NCI-H2029 (cell line): ENCODE data around the gene TMEM132D.

ENCODE experiments used
- DNase-seq: peaks from one replicate; lab custom pipeline; 2025; lab: John Stamatoyannopoulos, UW

The TMEM132D gene

DNA sequence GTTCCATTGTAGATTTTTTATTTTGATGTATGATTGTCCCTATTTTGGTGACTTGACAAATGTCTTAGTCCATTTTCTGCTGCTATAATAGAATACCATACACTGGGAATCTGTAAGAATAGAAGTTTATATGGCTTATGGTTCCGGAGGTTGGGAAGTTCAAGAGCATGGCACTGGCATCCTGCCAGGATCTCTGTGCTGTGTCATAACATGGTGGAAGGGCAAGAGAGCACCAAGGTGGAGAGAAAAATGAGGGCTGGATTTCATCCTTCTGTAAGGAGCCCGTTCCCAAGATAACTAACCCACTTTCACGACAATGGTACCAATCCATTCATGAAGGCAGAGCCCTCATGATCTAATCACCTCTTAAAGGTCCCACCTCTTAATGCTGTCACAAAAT is 176.7 kb downstream of the TMEM132D start:
- no peak for DNase-seq

GRCh38 chr12:129723260-129723659 is 180.6 kb downstream of the TMEM132D start:
- no peak for DNase-seq

DNA sequence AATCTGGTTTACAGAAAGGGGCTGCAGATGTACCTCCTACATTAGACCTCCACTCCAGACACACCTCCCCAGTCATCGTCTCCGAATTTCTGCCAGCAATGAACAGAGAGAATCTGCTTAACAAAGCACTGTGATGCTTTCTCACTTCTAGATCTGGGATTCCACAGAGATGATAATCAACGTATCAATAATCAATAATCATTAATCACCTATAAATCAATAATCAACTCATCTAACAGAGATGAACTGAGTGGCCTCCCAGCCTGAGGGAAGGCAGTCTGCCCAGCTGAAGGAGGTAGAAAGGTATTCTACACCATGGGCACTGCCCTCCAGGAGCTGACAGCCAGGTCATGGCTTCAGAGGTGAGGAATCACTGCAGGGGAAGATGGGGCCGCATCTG is 183.2 kb downstream of the TMEM132D start:
- DNase-seq, result no peak

- DNase-seq, result no peak
Observed at GRCh38 chr12:129719416-129719815, 184.4 kb downstream of the TMEM132D start.

- no peak for DNase-seq
Observed at GRCh38 chr12:129717438-129717837, 186.4 kb downstream of the TMEM132D start.

DNA sequence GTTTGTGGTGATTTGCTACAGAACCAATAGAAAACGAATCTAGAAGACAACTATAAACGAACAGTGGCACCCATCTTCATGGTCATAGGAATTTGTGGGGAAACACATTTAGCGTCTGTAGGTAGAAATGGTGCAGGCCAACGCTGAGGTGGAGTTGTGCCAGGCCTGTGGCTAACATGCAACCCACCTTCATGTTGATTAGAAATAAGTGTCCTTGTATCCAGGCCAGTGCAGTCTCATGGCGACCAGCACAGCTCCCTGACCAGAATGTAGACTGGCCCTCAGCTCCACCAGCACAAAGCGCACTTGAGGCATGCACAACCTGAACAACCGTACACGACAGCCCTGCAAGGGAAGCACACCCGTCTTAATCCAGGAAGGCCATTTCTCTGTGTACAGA is 187.0 kb downstream of the TMEM132D start:
- no peak for DNase-seq

- DNase-seq, result no peak
Observed at GRCh38 chr12:129706716-129707115, 197.1 kb downstream of the TMEM132D start.

- peak; percentile 16 for DNase-seq
Observed at GRCh38 chr12:129704232-129704830, 199.5 kb downstream of the TMEM132D start.

GRCh38 chr12:129701631-129702101 is 202.2 kb downstream of the TMEM132D start:
- DNase-seq, result no peak

- DNase-seq, result no peak
Observed at GRCh38 chr12:129700036-129700435, 203.8 kb downstream of the TMEM132D start.

DNA sequence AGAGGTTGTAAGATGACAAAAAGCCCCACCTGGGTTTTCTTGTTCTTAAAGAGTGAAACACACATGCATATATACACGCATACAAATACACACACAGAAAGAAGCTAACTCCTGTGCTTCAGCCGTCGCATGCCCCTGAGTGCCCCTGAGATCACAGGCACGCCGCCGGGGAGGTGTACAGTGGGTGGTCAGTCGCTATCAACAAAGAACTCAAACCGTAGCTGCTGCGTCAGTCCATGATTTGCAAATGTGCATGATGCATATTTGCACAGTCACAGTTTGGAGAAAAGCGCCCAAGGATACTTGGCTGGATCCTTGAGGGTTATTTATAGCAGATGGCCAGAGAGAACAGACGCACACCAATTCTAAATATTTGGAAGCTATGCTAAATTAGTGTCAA is 206.9 kb downstream of the TMEM132D start:
- no peak for DNase-seq

DNA sequence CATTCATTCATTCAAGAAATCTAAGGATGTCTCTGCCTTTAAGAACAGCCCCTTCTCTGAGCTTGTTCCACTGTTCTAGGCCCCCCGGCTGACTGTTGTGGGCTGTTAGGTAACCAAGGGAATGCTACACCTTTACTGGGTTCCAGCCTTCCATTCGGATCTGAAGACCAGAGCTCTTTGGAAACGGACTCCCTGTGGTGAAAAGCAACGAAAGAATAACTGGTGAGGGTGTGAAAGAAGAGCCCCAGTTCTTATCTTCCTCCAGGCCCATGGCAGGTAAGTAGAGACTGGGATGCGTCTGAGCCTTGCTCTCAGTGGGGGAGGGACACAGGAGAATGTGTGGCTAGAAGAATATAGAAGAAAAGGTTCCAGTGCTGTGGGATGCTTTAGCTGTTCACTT is 207.4 kb downstream of the TMEM132D start:
- DNase-seq, result no peak

GRCh38 chr12:129693731-129694130 is 210.1 kb downstream of the TMEM132D start:
- DNase-seq, result no peak

DNA sequence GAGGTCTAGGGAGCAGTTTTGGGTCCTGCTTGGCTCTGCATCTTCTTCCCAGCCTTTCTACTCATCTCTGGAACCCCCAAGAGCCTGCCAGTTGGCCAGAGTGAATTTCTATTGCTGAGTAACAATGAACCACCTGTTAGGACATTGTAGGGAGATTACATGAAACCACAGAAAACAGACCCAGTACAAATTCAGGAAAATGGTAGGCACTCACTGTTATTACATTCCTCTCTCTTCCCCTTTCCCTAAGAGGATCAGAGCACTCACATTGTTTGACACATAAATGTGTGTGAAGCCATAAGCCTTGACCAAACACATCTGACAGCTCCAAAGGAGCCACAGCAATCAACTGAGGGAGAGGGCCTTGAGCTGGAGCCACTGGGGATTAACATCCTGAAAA is 216.1 kb downstream of the TMEM132D start:
- DNase-seq, result no peak

DNA sequence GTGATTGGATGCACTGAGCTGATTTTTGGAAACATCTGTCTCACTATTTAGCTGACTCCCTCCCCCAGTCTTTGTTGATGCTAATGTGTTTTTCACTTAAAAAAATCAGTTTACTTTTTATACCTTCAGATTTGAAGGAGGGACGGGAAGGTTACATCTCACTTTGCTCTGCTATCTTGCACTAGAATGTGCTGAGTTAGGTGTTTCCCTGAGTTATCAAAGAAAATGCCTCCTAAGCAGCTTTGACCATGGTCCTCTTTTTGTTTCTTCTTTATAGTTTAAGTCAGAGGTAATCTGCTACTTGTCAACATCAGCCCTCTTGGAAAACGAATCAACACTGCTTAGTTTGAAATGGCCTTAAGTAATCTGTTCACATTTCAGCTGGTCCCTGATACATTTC is 222.0 kb downstream of the TMEM132D start:
- no peak for DNase-seq

GRCh38 chr12:129681151-129681550 is 222.7 kb downstream of the TMEM132D start:
- DNase-seq, result no peak

DNA sequence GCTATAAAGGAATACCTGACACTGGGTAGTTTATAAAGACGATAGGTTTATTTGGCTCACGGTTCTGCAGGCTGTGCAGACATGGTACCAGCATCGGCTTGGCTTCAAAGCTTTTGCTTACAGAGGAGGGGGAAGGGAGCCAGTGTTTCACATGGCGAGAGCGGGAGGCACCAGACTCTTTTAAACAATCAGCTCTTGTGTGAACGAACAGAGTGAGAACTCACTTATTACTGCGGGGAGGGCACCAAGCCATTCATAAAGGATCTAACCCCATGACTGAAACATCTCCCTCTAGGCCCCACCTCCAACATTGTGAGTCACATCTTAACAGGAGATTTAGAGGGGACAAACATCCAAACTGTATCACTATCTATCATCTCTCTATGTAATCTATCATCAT is 227.4 kb downstream of the TMEM132D start:
- no peak for DNase-seq

DNA sequence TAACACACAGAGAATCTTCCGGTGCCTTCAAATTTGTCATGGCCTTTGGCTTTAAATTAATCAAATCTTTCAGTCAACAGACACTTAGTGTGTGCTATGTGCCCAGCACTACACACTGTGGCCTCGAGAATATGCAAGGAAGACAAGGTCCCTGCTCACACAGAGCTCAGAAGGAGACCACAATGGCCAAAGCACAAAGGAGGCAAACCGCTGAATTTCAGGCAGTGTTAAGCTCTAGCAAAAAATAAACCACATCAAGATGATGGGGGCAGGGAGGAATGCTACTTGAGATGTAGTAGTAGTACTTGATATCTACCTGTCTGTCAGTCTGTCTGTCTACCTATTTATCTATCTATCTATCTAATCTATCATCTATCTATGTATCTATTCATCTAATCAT is 227.9 kb downstream of the TMEM132D start:
- DNase-seq, result no peak

GRCh38 chr12:129675496-129675895 is 228.3 kb downstream of the TMEM132D start:
- DNase-seq, result no peak

DNA sequence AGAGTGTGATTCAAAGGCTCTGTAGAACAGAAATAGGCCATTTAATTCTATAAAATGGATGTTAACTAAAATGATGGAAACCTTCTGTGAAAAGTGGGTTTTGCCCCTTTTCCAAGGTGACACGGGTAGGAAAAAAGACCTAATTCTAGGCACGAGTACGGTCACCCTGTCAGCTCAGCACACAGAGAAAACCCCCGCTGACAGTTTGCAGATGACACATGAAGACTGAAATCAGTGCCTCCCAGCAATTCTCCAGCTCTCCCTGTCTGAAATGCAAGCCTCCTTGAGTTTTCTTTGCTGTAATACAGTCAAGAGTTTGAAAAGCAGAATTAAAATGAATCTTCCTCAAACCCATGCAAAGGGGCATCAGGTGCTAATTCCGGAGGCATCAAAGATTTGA is 230.0 kb downstream of the TMEM132D start:
- no peak for DNase-seq

- no peak for DNase-seq
Observed at GRCh38 chr12:129672110-129672509, 231.7 kb downstream of the TMEM132D start.

- no peak for DNase-seq
Observed at GRCh38 chr12:129670256-129670920, 233.4 kb downstream of the TMEM132D start.

- no peak for DNase-seq
Observed at GRCh38 chr12:129665414-129665813, 238.4 kb downstream of the TMEM132D start.

- no peak for DNase-seq
Observed at GRCh38 chr12:129662234-129662633, 241.6 kb downstream of the TMEM132D start.
